HG02885 (cell line): Measurements from ENCODE around the gene CTSE.
A peak's percentile ranks its signal among the peaks of the same experiment; 100 is the strongest.

Source experiments
- ATAC-seq: cut with Tn5 transposase; IDR thresholded peaks from one replicate; pipeline ENCODE4 v1.9.1; 2021; ENCODE audit warnings: mild to moderate bottlenecking; ENCODE audit not compliant: unreplicated experiment, poor library complexity

The CTSE gene

GRCh38 chr1:206021008-206021625, 2.6 kb downstream of the CTSE start:
- no peak for ATAC-seq

GRCh38 chr1:206020393-206021007, 3.2 kb downstream of the CTSE start:
- no peak for ATAC-seq

- ATAC-seq = no peak
Observed at GRCh38 chr1:206015071-206015470, 8.6 kb downstream of the CTSE start.

GRCh38 chr1:206014601-206015000, 9.1 kb downstream of the CTSE start:
- ATAC-seq = no peak

GRCh38 chr1:206013026-206013795, 10.5 kb downstream of the CTSE start:
- ATAC-seq = no peak

GRCh38 chr1:206012086-206012859, 11.4 kb downstream of the CTSE start:
- ATAC-seq = peak; percentile 91

- no peak for ATAC-seq
Observed at GRCh38 chr1:206011057-206011456, 12.6 kb downstream of the CTSE start.

GRCh38 chr1:206010060-206010459, 13.6 kb downstream of the CTSE start:
- no peak for ATAC-seq

- ATAC-seq = no peak
Observed at GRCh38 chr1:206006946-206007345, 16.7 kb downstream of the CTSE start.

- no peak for ATAC-seq
Observed at GRCh38 chr1:206005778-206006180, 17.9 kb downstream of the CTSE start.

GRCh38 chr1:206005234-206005633, 18.5 kb downstream of the CTSE start:
- no peak for ATAC-seq

GRCh38 chr1:206004826-206005225, 18.9 kb downstream of the CTSE start:
- ATAC-seq = no peak

GRCh38 chr1:206003854-206004800, 19.6 kb downstream of the CTSE start:
- ATAC-seq = no peak

GRCh38 chr1:206002871-206003801, 20.6 kb downstream of the CTSE start, which contains the start of gene RAB7B:
RAB7B (minus strand) TSS chr1:206003395; CDS start chr1:205994135, 9,260 bp downstream.
- no peak for ATAC-seq

- no peak for ATAC-seq
Observed at GRCh38 chr1:206002160-206002559, 21.5 kb downstream of the CTSE start.

- ATAC-seq = no peak
Observed at GRCh38 chr1:206001476-206001888, 22.2 kb downstream of the CTSE start.

GRCh38 chr1:206000641-206001339, 22.9 kb downstream of the CTSE start:
- ATAC-seq = no peak
